Chondrocyte (in vitro differentiated cells): ENCODE data around the gene DHRS12. TPM values are rescaled to one million over a fixed set of nuclear protein-coding genes. Genes with fewer than 3 reads are reported as not detected.

ENCODE experiments used
- DNase-seq: peaks from one replicate; pipeline ENCODE4 v3.0.0; 2021; ENCODE audit warnings: mixed read lengths, low spot score
- H3K27ac Mint-ChIP-seq: one replicate; pipeline ENCODE4 v1.8.0; 2021; ENCODE audit warnings: mild to moderate bottlenecking, moderate library complexity, mixed read lengths; ENCODE audit not compliant: unreplicated experiment
- H3K27me3 Mint-ChIP-seq: 2 replicates; pipeline ENCODE4 v1.8.0; 2021; ENCODE audit warnings: low read depth, mixed read lengths
- H3K36me3 Mint-ChIP-seq: 2 replicates; pipeline ENCODE4 v1.8.0; 2021; ENCODE audit warnings: low read depth, mixed read lengths
- H3K4me1 Mint-ChIP-seq: 2 replicates; pipeline ENCODE4 v1.8.0; 2021; ENCODE audit warnings: low read depth, mild to moderate bottlenecking, mixed read lengths
- H3K4me3 Mint-ChIP-seq: one replicate; pipeline ENCODE4 v1.8.0; 2021; ENCODE audit warnings: mild to moderate bottlenecking, moderate library complexity, mixed read lengths; ENCODE audit not compliant: unreplicated experiment
- H3K9me3 Mint-ChIP-seq: 2 replicates; pipeline ENCODE4 v1.8.0; 2021; ENCODE audit warnings: low read depth, mixed read lengths
- CTCF ChIP-seq: fragments of 200-600 bp; sonication (generic); IDR thresholded peaks from 2 replicates; pipeline ENCODE4 v1.5.0; 2021; ENCODE audit warnings: antibody characterized with exemption, mild to moderate bottlenecking, moderate library complexity
- total RNA-seq: library from RNA; stranded (reverse); gene quantifications from 3 replicates; pipeline ENCODE4 v1.2.1, GENCODE V29; 2021

Gene DHRS12
- total RNA-seq, 1 donor from 2014 or later, result 7.6 TPM

GRCh38 chr13:51758691-51759090 is 45.3 kb downstream of the DHRS12 start:
- no peaks in the 10 kb centered on the region for H3K9me3 Mint-ChIP-seq
- H3K27ac Mint-ChIP-seq, result no peak overlapping the region
- H3K27me3 Mint-ChIP-seq, result no peaks in the 10 kb centered on the region
- H3K4me3 Mint-ChIP-seq, result no peak overlapping the region
- TF ChIP-seq CTCF, result no peak
- DNase-seq, result no peak
- H3K4me1 Mint-ChIP-seq, result no peaks in the 10 kb centered on the region
- peaks cover 3% of the 10 kb centered on the region for H3K36me3 Mint-ChIP-seq

- Mint-ChIP-seq H3K4me1 (no peaks in the 10 kb centered on the region), H3K27me3 (no peaks in the 10 kb centered on the region), H3K27ac (no peak overlapping the region), H3K9me3 (no peaks in the 10 kb centered on the region), H3K36me3 (peaks cover 10% of the 10 kb centered on the region), H3K4me3 (no peak overlapping the region)
- no peak for DNase-seq
- TF ChIP-seq CTCF, result no peak
Observed at GRCh38 chr13:51756651-51757050, 47.3 kb downstream of the DHRS12 start.

- H3K9me3 Mint-ChIP-seq, result peaks cover 8% of the 10 kb centered on the region
- H3K27ac Mint-ChIP-seq, result peak overlapping the region; percentile 37
- peaks cover 11% of the 10 kb centered on the region for H3K36me3 Mint-ChIP-seq
- TF ChIP-seq CTCF, result no peak
- H3K4me1 Mint-ChIP-seq, result peaks cover 5% of the 10 kb centered on the region
- DNase-seq, result no peak
- no peaks in the 10 kb centered on the region for H3K27me3 Mint-ChIP-seq
- no peak overlapping the region for H3K4me3 Mint-ChIP-seq
Observed at GRCh38 chr13:51747438-51748434, 56.2 kb downstream of the DHRS12 start.

- H3K4me3 Mint-ChIP-seq, result no peak overlapping the region
Observed at GRCh38 chr13:51746802-51747201, 57.2 kb downstream of the DHRS12 start.

GRCh38 chr13:51745243-51745642 is 58.7 kb downstream of the DHRS12 start:
- Mint-ChIP-seq H3K4me1 (peaks cover 5% of the 10 kb centered on the region), H3K27me3 (no peaks in the 10 kb centered on the region), H3K4me3 (no peak overlapping the region), H3K27ac (no peak overlapping the region), H3K9me3 (peaks cover 8% of the 10 kb centered on the region), H3K36me3 (peaks cover 9% of the 10 kb centered on the region)
- DNase-seq, result no peak
- no peak for TF ChIP-seq CTCF

More at GRCh38 chr13:51746802-51747201, 57.2 kb downstream of the DHRS12 start:
- Mint-ChIP-seq H3K27ac (no peak overlapping the region), H3K36me3 (peaks cover 9% of the 10 kb centered on the region), H3K9me3 (peaks cover 8% of the 10 kb centered on the region), H3K27me3 (no peaks in the 10 kb centered on the region), H3K4me1 (peaks cover 5% of the 10 kb centered on the region)
- TF ChIP-seq CTCF, result no peak
- no peak for DNase-seq
